SU-DHL-6 (cell line): ENCODE data around the gene HMGCL.

Experiments used
- H2AFZ ChIP-seq: fragments of 200-600 bp; sonication (generic); 2 replicates; pipeline ENCODE4 v1.6.1; 2014; ENCODE audit warnings: low read depth, mild to moderate bottlenecking, moderate library complexity, mixed read lengths, antibody characterized with exemption, low read length; ENCODE audit not compliant: severe bottlenecking
- H3F3A ChIP-seq: fragments of 200-600 bp; shearing (Covaris generic); 2 replicates; pipeline ENCODE4 v1.6.0; 2016; ENCODE audit warnings: antibody characterized with exemption, mild to moderate bottlenecking; ENCODE audit not compliant: insufficient read depth
- H3K27ac ChIP-seq: fragments of 200-600 bp; sonication (generic); 2 replicates; pipeline ENCODE4 v1.5.1; 2016; ENCODE audit warnings: low read depth, mild to moderate bottlenecking, low read length, moderate library complexity, mixed read lengths
- H3K27me3 ChIP-seq: fragments of 200-600 bp; sonication (generic), shearing (Covaris generic); 2 replicates; pipeline ENCODE4 v1.6.0; 2014; ENCODE audit warnings: mild to moderate bottlenecking, low read length
- H3K36me3 ChIP-seq: fragments of 200-600 bp; sonication (generic); 2 replicates; pipeline ENCODE4 v1.6.1; 2014; ENCODE audit warnings: mild to moderate bottlenecking, low read length, mixed read lengths
- H3K4me2 ChIP-seq: fragments of 300-600, 200-600 bp; shearing (Covaris generic), sonication (generic); 2 replicates; pipeline ENCODE4 v1.6.0; 2014; ENCODE audit warnings: low read length, low read depth, mild to moderate bottlenecking; ENCODE audit not compliant: poor library complexity, severe bottlenecking
- H3K4me3 ChIP-seq: fragments of 200-600 bp; sonication (generic); 2 replicates; pipeline ENCODE4 v1.5.1; 2014; ENCODE audit warnings: antibody characterized with exemption, low read length, mild to moderate bottlenecking, mixed read lengths; ENCODE audit not compliant: insufficient read depth, poor library complexity, severe bottlenecking
- H3K79me2 ChIP-seq: fragments of 200-600 bp; sonication (generic); 2 replicates; pipeline ENCODE4 v1.6.1; 2014; ENCODE audit warnings: mild to moderate bottlenecking, low read length, moderate library complexity; ENCODE audit not compliant: insufficient read depth
- H3K9ac ChIP-seq: fragments of 200-600 bp; sonication (generic); 2 replicates; pipeline ENCODE4 v1.7.0; 2014; ENCODE audit warnings: mild to moderate bottlenecking, low read length
- H3K9me2 ChIP-seq: fragments of 200-600 bp; sonication (generic); replicated peaks from 2 replicates; pipeline ENCODE4 v1.6.1; 2014; ENCODE audit warnings: low read length; ENCODE audit not compliant: insufficient read depth
- H3K9me3 ChIP-seq: fragments of 200-600 bp; sonication (generic); 2 replicates; pipeline ENCODE4 v1.6.1; 2014; ENCODE audit warnings: low read length, mixed read lengths; ENCODE audit not compliant: insufficient read depth
- H4K20me1 ChIP-seq: fragments of 200-600 bp; sonication (generic); 2 replicates; pipeline ENCODE4 v1.6.1; 2014; ENCODE audit warnings: low read depth, mild to moderate bottlenecking, antibody characterized with exemption, low read length, moderate library complexity, mixed read lengths
- EZH2phosphoT487 ChIP-seq: fragments of 200-600 bp; sonication (generic), shearing (Covaris generic); conservative IDR thresholded peaks from 2 replicates; pipeline ENCODE4 v1.6.1; 2018; ENCODE audit warnings: mild to moderate bottlenecking, antibody characterized with exemption, low read length, moderate library complexity, mixed read lengths
- TF ChIP-seq, protein P1 (sequence below): fragments of 200-600 bp; sonication (generic); IDR thresholded peaks from one replicate; pipeline ENCODE4 v1.5.1; 2017; ENCODE audit warnings: antibody characterized with exemption, mild to moderate bottlenecking, low read length, moderate library complexity; ENCODE audit not compliant: insufficient read depth, poor library complexity, severe bottlenecking

Gene HMGCL

DNA sequence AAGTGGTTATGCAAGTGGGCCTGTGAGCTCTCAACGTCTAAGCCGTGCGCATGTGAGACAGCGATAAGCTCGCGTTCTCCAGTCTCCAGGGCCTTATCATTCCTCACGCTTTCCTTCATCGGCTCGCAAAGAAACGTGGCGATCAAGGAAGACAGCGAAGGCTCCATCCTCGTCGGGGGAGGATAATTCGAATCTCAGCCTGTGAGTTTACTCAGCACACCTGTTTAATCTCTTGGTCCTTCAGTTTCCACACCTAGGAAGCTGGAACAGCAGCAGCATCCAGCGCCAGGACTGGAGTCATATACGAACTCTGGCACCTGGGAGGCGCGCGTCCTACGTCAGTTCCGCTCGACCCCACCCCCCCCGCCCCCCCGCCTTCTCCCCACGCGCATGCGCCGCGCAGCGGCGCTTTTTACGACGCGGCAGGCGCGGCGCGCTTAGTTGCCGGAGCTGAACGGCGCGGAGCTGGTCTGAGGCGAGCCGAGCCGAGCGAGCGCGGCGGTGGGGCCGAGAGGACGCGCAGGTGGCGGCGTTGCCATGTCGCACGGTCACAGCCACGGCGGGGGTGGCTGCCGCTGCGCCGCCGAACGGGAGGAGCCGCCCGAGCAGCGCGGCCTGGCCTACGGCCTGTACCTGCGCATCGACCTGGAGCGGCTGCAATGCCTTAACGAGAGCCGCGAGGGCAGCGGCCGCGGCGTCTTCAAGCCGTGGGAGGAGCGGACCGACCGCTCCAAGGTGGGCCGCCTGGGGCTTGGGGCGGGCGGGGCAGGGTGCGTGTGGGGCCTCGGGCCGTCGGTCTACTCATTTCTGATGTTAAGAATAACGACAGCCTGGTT lies 47.0 kb downstream of the HMGCL start, which contains the start of gene PITHD1:
PITHD1 (plus strand) TSS at position 440 of the 836 bp plus-strand sequence; CDS start at position 538, 98 bp downstream.
- Histone ChIP-seq H3K9me3 (no peaks in the 10 kb centered on the region), H2AFZ (peak within 1 kb of the TSS; percentile 97), H3K9me2 (no peaks in the 10 kb centered on the region), H3K79me2 (peaks cover 43% of the 10 kb centered on the region), H3K4me2 (peak within 1 kb of the TSS; percentile 97), H3K9ac (peak within 1 kb of the TSS; percentile 97), H3K36me3 (0 out of 2 replicates have a peak, but pooled peaks cover 3% of the 10 kb centered on the region), H4K20me1 (no peaks in the 10 kb centered on the region; the same call in 1 of the 2 replicates), H3F3A (peaks cover 5% of the 10 kb centered on the region), H3K4me3 (peak within 1 kb of the TSS; percentile 100), H3K27me3 (no peaks in the 10 kb centered on the region), H3K27ac (peak within 1 kb of the TSS; percentile 57)
- no peak for TF ChIP-seq EZH2phosphoT487
- TF ChIP-seq, protein P1, sequence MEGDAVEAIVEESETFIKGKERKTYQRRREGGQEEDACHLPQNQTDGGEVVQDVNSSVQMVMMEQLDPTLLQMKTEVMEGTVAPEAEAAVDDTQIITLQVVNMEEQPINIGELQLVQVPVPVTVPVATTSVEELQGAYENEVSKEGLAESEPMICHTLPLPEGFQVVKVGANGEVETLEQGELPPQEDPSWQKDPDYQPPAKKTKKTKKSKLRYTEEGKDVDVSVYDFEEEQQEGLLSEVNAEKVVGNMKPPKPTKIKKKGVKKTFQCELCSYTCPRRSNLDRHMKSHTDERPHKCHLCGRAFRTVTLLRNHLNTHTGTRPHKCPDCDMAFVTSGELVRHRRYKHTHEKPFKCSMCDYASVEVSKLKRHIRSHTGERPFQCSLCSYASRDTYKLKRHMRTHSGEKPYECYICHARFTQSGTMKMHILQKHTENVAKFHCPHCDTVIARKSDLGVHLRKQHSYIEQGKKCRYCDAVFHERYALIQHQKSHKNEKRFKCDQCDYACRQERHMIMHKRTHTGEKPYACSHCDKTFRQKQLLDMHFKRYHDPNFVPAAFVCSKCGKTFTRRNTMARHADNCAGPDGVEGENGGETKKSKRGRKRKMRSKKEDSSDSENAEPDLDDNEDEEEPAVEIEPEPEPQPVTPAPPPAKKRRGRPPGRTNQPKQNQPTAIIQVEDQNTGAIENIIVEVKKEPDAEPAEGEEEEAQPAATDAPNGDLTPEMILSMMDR, result no peak

DNA sequence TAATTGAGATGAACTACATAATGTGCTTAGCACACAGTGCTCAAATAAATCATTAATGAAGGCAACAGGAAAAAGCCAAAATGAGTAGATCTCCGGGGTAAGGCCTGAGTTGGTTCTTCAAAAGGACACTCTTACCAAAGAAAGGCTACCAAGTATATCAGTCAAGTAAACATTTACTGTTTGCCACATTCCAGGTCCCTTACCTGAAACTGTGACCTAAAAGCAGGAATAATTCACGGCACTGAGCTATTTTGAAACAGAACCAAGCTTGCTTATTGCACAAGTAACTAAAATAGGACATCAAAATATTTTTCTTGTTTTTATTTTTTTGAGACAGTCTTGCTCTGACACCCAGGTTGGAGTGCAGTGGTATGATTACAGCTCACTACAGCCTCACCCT lies 49.0 kb downstream of the HMGCL start:
- H3F3A ChIP-seq, result peaks cover 12% of the 10 kb centered on the region
- H3K9me3 ChIP-seq, result no peaks in the 10 kb centered on the region
- no peaks in the 10 kb centered on the region; the same call in 1 of the 2 replicates for H4K20me1 ChIP-seq
- no peaks in the 10 kb centered on the region for H3K27me3 ChIP-seq
- no peak overlapping the region for H3K27ac ChIP-seq
- no peaks in the 10 kb centered on the region for H3K9me2 ChIP-seq
- peak overlapping the region; percentile 95 for H3K4me2 ChIP-seq
- no peak overlapping the region for H3K4me3 ChIP-seq
- no peaks in the 10 kb centered on the region for H3K36me3 ChIP-seq
- peaks cover 36% of the 10 kb centered on the region for H3K79me2 ChIP-seq
- H3K9ac ChIP-seq, result peak overlapping the region; percentile 6; the same call in 1 of the 2 replicates
- H2AFZ ChIP-seq, result no peak overlapping the region
- TF ChIP-seq, protein P1, result no peak
- TF ChIP-seq EZH2phosphoT487, result no peak

DNA sequence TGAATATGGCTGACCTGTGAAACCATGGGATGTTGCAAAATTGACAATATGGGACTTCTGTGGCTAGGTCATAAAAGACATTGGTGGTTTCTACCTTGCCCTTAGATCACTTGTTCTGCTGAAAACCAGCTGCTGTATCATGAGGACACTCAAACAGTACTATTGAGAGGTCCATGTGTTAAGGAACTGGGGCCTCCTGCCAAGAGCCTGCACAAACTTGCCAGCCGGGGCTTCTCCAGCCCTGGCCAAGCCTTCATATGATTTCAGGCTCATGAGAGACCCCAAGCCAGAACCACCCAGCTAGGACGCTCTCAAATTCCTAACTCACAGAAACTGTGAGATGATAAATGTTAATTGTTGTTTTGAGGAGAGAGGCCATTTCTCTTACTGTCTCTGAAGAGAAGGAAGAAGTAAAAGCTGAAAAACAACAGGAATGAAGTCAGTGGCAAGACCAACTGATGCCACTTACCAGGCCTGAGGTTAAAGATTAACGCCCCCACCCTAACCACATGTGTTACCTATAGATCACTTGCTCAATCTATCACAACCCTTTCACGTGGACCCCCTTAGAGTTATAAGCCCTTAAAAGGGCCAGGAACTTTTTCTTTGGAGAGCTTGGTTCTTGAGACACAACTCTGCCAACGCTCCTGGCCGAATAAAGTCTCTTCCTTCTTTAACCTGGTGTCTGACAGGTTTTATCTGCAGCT lies 50.9 kb downstream of the HMGCL start:
- TF ChIP-seq EZH2phosphoT487, result no peak
- TF ChIP-seq, protein P1, result no peak
- no peak overlapping the region for H2AFZ ChIP-seq
- H3F3A ChIP-seq, result peaks cover 12% of the 10 kb centered on the region
- H3K79me2 ChIP-seq, result peaks cover 25% of the 10 kb centered on the region
- no peaks in the 10 kb centered on the region for H3K36me3 ChIP-seq
- no peaks in the 10 kb centered on the region for H3K9me3 ChIP-seq
- no peak overlapping the region for H3K4me2 ChIP-seq
- no peak overlapping the region for H3K27ac ChIP-seq
- H3K9ac ChIP-seq, result no peak overlapping the region
- no peaks in the 10 kb centered on the region for H3K9me2 ChIP-seq
- H3K27me3 ChIP-seq, result no peaks in the 10 kb centered on the region
- no peaks in the 10 kb centered on the region; the same call in 1 of the 2 replicates for H4K20me1 ChIP-seq
- no peak overlapping the region for H3K4me3 ChIP-seq
